Measurements from ENCODE around the gene CRADD.

Gene CRADD

DNA sequence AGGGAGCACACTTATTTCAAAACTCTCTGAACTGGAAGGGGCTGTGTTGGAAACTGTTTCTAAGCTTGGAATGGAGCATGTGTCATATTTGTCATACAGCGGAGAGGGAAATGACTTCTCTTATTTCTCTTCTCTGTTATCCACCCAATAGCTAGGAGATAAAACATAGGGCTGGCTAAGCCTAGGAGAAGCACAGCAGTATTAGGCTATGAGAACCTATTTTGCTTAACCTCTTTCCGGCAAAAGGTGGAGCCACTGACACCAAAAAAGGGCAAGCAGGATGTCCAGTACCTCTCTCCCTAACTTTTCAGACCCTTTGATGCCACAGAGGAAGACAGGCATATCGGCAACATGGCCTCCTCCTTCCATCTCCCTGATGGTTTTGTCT lies 148.3 kb downstream of the CRADD start:
- DNase-seq (ENCODE audit: low read depth), result no peak
- Histone ChIP-seq H3K36me3 (ENCODE audit: control insufficient read depth, insufficient read depth, low read length, severe bottlenecking) (no peaks in the 10 kb centered on the region), H3K4me1 (ENCODE audit: control insufficient read depth, insufficient read depth, low read length) (peaks cover 39% of the 10 kb centered on the region), H3K4me3 (ENCODE audit: low read length) (peak overlapping the region; percentile 25), H3K27me3 (replicated peaks; ENCODE audit: control insufficient read depth, insufficient read depth, low read length) (no peaks in the 10 kb centered on the region), H3K9me3 (ENCODE audit: control insufficient read depth, low read length) (no peaks in the 10 kb centered on the region), H3K9ac (ENCODE audit: low read length) (peak overlapping the region; percentile 12)

DNA sequence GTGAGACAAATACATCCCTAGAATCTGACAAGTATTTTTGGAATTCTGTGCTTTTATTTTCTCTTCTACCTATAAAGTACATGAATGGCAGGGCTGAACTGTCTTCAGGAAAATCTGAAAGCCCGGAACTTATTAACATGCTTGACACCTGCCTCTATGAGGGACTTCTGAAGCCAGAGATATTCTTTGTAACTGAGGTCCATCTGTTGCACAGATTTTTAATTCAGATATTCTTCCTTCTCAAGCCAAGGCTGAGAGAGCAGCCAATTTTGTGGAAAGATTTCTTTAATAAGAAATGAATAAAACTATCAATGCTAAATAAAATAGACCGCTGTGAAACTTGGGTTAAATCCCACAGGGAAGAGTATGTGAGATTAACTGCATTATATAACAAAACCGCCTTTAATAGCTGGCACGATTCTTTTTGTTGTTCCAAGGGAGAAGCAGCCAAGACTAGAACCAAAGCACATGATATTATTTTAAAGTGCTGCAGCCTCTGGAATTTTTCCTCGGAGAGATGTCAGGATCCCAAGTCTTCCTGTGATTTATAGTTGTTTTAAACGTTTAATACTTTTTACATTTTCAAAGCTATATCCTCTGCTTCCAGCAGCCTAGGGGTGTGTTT lies 148.9 kb downstream of the CRADD start:
- Histone ChIP-seq H3K27me3 (replicated peaks; ENCODE audit: control insufficient read depth, insufficient read depth, low read length) (no peaks in the 10 kb centered on the region), H3K36me3 (ENCODE audit: control insufficient read depth, insufficient read depth, low read length, severe bottlenecking) (no peaks in the 10 kb centered on the region), H3K4me1 (ENCODE audit: control insufficient read depth, insufficient read depth, low read length) (peaks cover 39% of the 10 kb centered on the region), H3K9me3 (ENCODE audit: control insufficient read depth, low read length) (no peaks in the 10 kb centered on the region), H3K4me3 (ENCODE audit: low read length) (peak overlapping the region; percentile 25), H3K9ac (ENCODE audit: low read length) (peak overlapping the region; percentile 12)
- DNase-seq (ENCODE audit: low read depth), result peak; percentile 45

DNA sequence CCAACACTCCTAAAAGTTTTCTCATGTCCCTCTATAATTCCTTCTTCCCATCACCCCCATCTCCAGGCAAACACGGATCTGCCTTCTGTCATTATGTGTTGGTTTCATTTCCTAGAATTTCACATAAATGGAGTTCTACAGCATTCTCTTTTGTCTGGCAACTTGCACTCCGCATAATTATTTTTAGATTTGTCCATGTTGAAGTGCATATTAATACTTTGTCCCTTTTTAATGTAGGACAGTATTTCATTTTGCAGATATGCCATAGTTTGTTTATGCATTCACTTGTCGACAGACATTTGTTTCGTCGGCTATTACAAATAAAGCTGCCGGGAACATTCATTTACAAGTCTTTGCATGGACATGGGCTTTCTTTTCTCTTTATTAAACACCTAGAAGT lies 150.0 kb downstream of the CRADD start:
- no peak for DNase-seq (ENCODE audit: low read depth)
- Histone ChIP-seq H3K27me3 (replicated peaks; ENCODE audit: control insufficient read depth, insufficient read depth, low read length) (no peaks in the 10 kb centered on the region), H3K4me1 (ENCODE audit: control insufficient read depth, insufficient read depth, low read length) (peaks cover 36% of the 10 kb centered on the region), H3K4me3 (ENCODE audit: low read length) (no peak overlapping the region), H3K9me3 (ENCODE audit: control insufficient read depth, low read length) (no peaks in the 10 kb centered on the region), H3K36me3 (ENCODE audit: control insufficient read depth, insufficient read depth, low read length, severe bottlenecking) (no peaks in the 10 kb centered on the region), H3K9ac (ENCODE audit: low read length) (no peak overlapping the region)

DNA sequence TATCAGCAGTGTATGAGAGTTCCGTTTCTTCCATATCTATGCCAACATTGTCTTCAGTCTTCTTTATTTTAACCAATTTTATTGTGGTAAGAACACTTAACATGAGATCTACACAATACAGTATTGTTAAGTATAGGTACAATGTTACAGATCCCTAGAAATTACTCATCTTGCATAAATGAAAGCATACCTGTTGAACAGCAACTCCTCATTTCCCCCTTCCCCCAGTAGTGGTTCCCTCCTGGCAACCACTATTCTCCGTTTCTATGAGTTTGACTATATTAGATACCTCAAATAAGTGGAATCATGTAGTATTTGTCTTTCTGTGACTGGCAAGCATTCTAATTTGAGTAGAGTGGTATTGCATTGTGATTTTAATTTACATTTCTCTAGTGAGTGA lies 150.5 kb downstream of the CRADD start:
- Histone ChIP-seq H3K9me3 (ENCODE audit: control insufficient read depth, low read length) (no peaks in the 10 kb centered on the region), H3K4me1 (ENCODE audit: control insufficient read depth, insufficient read depth, low read length) (peaks cover 34% of the 10 kb centered on the region), H3K27me3 (replicated peaks; ENCODE audit: control insufficient read depth, insufficient read depth, low read length) (no peaks in the 10 kb centered on the region), H3K9ac (ENCODE audit: low read length) (no peak overlapping the region), H3K36me3 (ENCODE audit: control insufficient read depth, insufficient read depth, low read length, severe bottlenecking) (no peaks in the 10 kb centered on the region), H3K4me3 (ENCODE audit: low read length) (no peak overlapping the region)
- DNase-seq (ENCODE audit: low read depth), result no peak

DNA sequence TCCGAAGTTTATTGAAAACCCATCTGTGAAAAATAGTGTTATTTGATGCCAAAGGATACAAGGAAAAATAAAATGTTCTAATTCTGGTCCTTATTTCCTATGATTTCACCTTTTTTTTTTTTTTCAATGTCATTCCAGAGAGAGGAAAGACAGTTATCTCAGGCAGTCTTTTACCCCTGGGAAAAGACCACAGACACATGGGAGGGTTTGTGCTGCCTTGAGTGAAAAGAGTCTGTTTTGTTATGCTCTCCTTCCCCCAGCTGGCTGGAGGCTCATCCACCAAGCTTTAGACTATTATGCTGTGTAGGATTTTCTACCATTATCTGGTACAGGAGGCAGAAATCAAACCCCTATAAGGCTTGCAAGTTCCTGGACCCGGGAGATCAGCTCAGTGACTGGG lies 151.8 kb downstream of the CRADD start:
- no peak for DNase-seq (ENCODE audit: low read depth)
- peaks cover 27% of the 10 kb centered on the region for H3K4me1 ChIP-seq (ENCODE audit: control insufficient read depth, insufficient read depth, low read length)
- no peak overlapping the region for H3K9ac ChIP-seq (ENCODE audit: low read length)
- H3K27me3 ChIP-seq (replicated peaks; ENCODE audit: control insufficient read depth, insufficient read depth, low read length), result no peaks in the 10 kb centered on the region
- H3K9me3 ChIP-seq (ENCODE audit: control insufficient read depth, low read length), result no peaks in the 10 kb centered on the region
- H3K4me3 ChIP-seq (ENCODE audit: low read length), result no peak overlapping the region
- H3K36me3 ChIP-seq (ENCODE audit: control insufficient read depth, insufficient read depth, low read length, severe bottlenecking), result no peaks in the 10 kb centered on the region

DNA sequence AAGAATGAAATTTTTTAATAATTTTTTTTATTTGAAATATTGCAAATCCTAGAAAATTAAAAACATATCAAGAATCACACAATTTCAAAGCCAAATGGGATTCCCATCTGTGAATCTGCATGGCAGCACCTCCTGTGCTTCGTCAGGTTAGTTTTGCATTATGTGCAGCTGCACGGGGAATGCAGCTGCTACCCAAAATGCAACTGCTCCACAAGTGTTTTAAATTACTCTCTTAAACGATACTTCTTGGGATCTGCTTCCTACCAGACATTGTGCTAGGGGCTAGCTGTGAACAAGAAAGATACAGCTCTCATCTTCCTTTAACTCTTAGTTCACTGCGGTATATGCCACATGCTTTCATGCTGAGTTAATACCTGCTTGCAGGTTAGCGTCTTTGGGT lies 154.2 kb downstream of the CRADD start:
- Histone ChIP-seq H3K4me3 (ENCODE audit: low read length) (no peak overlapping the region), H3K36me3 (ENCODE audit: control insufficient read depth, insufficient read depth, low read length, severe bottlenecking) (no peaks in the 10 kb centered on the region), H3K9ac (ENCODE audit: low read length) (no peak overlapping the region), H3K9me3 (ENCODE audit: control insufficient read depth, low read length) (no peaks in the 10 kb centered on the region), H3K27me3 (replicated peaks; ENCODE audit: control insufficient read depth, insufficient read depth, low read length) (no peaks in the 10 kb centered on the region), H3K4me1 (ENCODE audit: control insufficient read depth, insufficient read depth, low read length) (peaks cover 4% of the 10 kb centered on the region)
- DNase-seq (ENCODE audit: low read depth), result no peak

DNA sequence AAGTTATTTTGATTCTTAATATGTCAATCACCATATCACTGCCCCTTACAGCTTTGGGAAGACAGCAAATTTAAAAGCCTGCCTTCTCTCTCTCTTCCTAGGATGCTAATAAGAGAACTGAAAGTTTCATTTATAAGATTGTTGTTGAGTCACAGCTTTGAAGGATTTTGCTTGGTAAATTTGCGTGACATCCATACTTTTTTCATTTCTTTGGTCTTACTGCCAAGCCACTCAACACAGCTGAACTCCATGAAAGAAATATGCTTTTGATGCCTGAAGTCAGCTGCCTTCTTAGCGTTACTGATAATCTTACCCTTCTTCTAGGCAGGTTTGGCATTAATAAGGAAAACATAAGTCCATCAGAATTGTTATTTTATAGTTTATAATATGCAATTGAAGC lies 155.0 kb downstream of the CRADD start:
- no peak overlapping the region for H3K4me3 ChIP-seq (ENCODE audit: low read length)
- no peaks in the 10 kb centered on the region for H3K4me1 ChIP-seq (ENCODE audit: control insufficient read depth, insufficient read depth, low read length)
- H3K9ac ChIP-seq (ENCODE audit: low read length), result no peak overlapping the region
- H3K9me3 ChIP-seq (ENCODE audit: control insufficient read depth, low read length), result no peaks in the 10 kb centered on the region
- no peaks in the 10 kb centered on the region for H3K36me3 ChIP-seq (ENCODE audit: control insufficient read depth, insufficient read depth, low read length, severe bottlenecking)
- DNase-seq (ENCODE audit: low read depth), result no peak
- no peaks in the 10 kb centered on the region for H3K27me3 ChIP-seq (replicated peaks; ENCODE audit: control insufficient read depth, insufficient read depth, low read length)

DNA sequence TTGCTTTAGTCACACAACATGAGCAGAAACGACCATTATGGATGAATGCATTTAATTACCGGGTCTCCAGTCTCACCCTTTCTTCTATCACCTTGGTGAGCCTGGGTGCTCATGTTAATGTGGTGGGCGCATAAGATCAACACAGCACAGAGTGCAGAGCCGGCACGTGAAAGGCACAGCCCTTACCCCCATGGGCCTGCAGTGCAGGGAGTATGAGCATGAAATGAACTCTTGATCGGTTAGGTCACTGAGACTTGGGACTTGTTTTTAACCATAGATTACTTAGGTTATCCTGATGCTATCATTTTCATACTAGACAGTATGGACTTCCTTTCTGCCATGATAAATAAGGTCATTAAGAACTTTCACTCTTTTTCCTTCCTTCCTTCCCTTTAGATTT lies 156.8 kb downstream of the CRADD start:
- DNase-seq (ENCODE audit: low read depth), result no peak
- H3K36me3 ChIP-seq (ENCODE audit: control insufficient read depth, insufficient read depth, low read length, severe bottlenecking), result no peaks in the 10 kb centered on the region
- H3K27me3 ChIP-seq (replicated peaks; ENCODE audit: control insufficient read depth, insufficient read depth, low read length), result no peaks in the 10 kb centered on the region
- no peaks in the 10 kb centered on the region for H3K4me1 ChIP-seq (ENCODE audit: control insufficient read depth, insufficient read depth, low read length)
- no peak overlapping the region for H3K9ac ChIP-seq (ENCODE audit: low read length)
- H3K4me3 ChIP-seq (ENCODE audit: low read length), result no peak overlapping the region
- H3K9me3 ChIP-seq (ENCODE audit: control insufficient read depth, low read length), result no peaks in the 10 kb centered on the region

DNA sequence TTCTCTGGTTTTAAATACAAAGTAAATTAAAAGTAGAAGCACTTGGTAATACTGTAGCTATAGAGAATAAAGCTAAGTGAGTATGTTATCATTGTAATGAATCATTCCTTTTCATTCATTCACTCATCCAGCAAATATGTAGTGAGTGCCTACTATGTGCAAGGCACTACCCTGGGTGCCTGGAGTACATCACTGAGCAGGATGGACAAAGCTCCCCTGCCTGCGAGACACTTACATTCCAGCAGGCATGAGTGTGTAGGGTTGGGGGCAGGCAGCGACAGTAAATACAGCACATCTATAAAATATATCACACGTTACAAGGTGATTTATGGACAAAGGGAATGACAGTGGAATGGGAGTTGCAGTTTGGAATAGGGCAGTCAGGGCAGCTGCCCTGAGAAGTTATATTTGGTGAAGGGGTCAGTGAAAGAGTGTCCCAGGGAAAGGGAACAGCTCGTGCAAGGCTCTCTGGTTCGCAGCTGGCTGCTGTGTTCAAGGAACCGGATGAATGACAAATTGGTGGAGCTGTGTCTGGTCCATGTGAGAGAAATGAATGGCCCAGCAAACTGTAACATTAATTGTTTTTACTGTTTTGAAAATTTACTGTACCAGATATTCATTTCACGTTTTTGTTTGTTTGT lies 159.6 kb downstream of the CRADD start:
- Histone ChIP-seq H3K27me3 (replicated peaks; ENCODE audit: control insufficient read depth, insufficient read depth, low read length) (no peaks in the 10 kb centered on the region), H3K36me3 (ENCODE audit: control insufficient read depth, insufficient read depth, low read length, severe bottlenecking) (no peaks in the 10 kb centered on the region), H3K9ac (ENCODE audit: low read length) (no peak overlapping the region), H3K9me3 (ENCODE audit: control insufficient read depth, low read length) (no peaks in the 10 kb centered on the region), H3K4me3 (ENCODE audit: low read length) (no peak overlapping the region), H3K4me1 (ENCODE audit: control insufficient read depth, insufficient read depth, low read length) (no peaks in the 10 kb centered on the region)
- no peak for DNase-seq (ENCODE audit: low read depth)

DNA sequence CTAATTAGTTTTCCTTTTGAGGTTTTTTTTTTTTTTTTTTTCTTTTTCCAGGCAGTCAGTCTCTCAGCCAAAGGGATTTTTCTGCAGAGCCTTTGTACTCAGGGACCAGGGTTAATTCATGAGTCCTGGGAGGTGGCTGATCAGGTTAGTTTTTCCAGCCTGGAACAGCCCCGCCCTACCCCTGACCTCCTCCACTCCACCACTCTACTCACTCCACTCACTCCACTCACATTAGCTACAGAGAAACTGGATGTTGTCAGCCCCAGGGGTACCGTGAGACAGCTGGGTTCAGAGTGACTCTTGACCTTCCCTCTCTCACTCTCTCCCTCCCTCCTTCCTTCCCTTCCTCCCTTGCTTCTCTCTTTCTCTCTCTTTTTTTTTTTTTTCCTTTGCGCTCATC lies 161.0 kb downstream of the CRADD start:
- H3K27me3 ChIP-seq (replicated peaks; ENCODE audit: control insufficient read depth, insufficient read depth, low read length), result no peaks in the 10 kb centered on the region
- no peak for DNase-seq (ENCODE audit: low read depth)
- no peak overlapping the region for H3K9ac ChIP-seq (ENCODE audit: low read length)
- no peaks in the 10 kb centered on the region for H3K9me3 ChIP-seq (ENCODE audit: control insufficient read depth, low read length)
- H3K4me1 ChIP-seq (ENCODE audit: control insufficient read depth, insufficient read depth, low read length), result no peaks in the 10 kb centered on the region
- no peak overlapping the region for H3K4me3 ChIP-seq (ENCODE audit: low read length)
- H3K36me3 ChIP-seq (ENCODE audit: control insufficient read depth, insufficient read depth, low read length, severe bottlenecking), result no peaks in the 10 kb centered on the region

DNA sequence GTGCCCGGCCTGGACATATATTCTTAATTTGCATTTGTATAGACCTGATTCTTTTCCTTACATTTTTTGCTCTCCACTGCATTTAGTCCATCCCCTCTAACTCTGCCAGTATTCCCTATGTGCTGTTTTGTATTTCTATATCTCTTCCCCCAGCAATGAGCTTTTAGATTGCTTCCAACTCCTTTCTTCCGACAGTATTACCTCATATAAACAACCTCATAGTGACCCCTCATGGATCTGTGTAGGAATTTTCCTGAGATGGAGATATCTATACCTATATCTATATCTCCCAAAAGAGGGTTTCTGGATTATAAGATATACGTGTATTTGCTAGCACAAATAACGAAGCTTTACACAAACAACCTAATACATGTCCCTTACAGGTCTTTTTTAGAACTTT lies 161.9 kb downstream of the CRADD start:
- Histone ChIP-seq H3K36me3 (ENCODE audit: control insufficient read depth, insufficient read depth, low read length, severe bottlenecking) (no peaks in the 10 kb centered on the region), H3K9me3 (ENCODE audit: control insufficient read depth, low read length) (no peaks in the 10 kb centered on the region), H3K27me3 (replicated peaks; ENCODE audit: control insufficient read depth, insufficient read depth, low read length) (no peaks in the 10 kb centered on the region), H3K9ac (ENCODE audit: low read length) (no peak overlapping the region), H3K4me1 (ENCODE audit: control insufficient read depth, insufficient read depth, low read length) (peaks cover under 1% of the 10 kb centered on the region), H3K4me3 (ENCODE audit: low read length) (no peak overlapping the region)
- no peak for DNase-seq (ENCODE audit: low read depth)

DNA sequence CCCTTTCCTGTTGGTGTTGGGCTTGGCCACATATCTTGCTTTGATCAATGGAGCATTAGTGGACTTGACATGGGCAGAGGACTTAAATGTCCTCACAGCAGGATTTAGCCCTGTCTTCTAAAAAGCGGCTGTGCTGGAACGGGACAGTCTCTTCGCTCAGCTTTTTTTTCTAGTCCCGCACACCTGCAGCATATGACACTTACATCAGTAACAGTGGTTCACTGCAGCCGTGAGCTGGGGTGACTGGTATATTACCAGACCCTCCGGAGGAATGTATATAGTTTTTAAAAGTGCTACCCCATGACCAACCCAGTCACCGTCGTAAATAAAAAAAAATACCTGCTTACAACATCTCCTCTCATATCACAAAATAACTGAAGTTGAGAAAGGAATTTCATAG lies 164.5 kb downstream of the CRADD start:
- DNase-seq (ENCODE audit: low read depth), result no peak
- H3K9me3 ChIP-seq (ENCODE audit: control insufficient read depth, low read length), result no peaks in the 10 kb centered on the region
- H3K4me3 ChIP-seq (ENCODE audit: low read length), result no peak overlapping the region
- no peaks in the 10 kb centered on the region for H3K27me3 ChIP-seq (replicated peaks; ENCODE audit: control insufficient read depth, insufficient read depth, low read length)
- peaks cover 9% of the 10 kb centered on the region for H3K4me1 ChIP-seq (ENCODE audit: control insufficient read depth, insufficient read depth, low read length)
- H3K36me3 ChIP-seq (ENCODE audit: control insufficient read depth, insufficient read depth, low read length, severe bottlenecking), result no peaks in the 10 kb centered on the region
- H3K9ac ChIP-seq (ENCODE audit: low read length), result no peak overlapping the region
